Omental fat pad (tissue), 4 donors: ENCODE measurements around the gene MYO16. TPM values are rescaled to one million over a fixed set of nuclear protein-coding genes. Genes with fewer than 3 reads are reported as not detected.
"Not testable (repeated sequence)": the region's sequence is repeated elsewhere in the genome, so short reads cannot be mapped to it uniquely, and the experiment has no call there.

ENCODE experiments used
- ATAC-seq: fragments of 150-250 bp; one replicate; pipeline ENCODE4 v1.9.1; 2016; ENCODE audit warnings: mild to moderate bottlenecking, moderate library complexity; ENCODE audit not compliant: low FRiP score
- DNase-seq: peaks from one replicate; pipeline ENCODE4 v3.0.0-alpha.2; 2019; ENCODE audit warnings: low spot score
- CTCF ChIP-seq, 3 donors: fragments of 450-650 bp; IDR thresholded peaks; one replicate each; pipeline ENCODE4 v1.5.1; 2016 to 2017; ENCODE audit warnings: antibody characterized with exemption in 3 of 3, mild to moderate bottlenecking in 3 of 3, moderate library complexity in 2 of 3
- total RNA-seq, 4 donors: library from RNA; depleted of rRNA; stranded (reverse); fragments of >200 nt; gene quantifications; one replicate each; pipeline ENCODE4 v1.1.0, GENCODE V29; 2016

Gene MYO16
- total RNA-seq, 4 donors from 2014 or later: 0.48 to 1.9 (median 0.93) TPM; not detected in 1

- DNase-seq: no peak
- no peak for TF ChIP-seq CTCF (IDR thresholded peaks at IDR 0.05)
Measured at GRCh38 chr13:108987517-108987916, 358.1 kb downstream of the MYO16 start.

GRCh38 chr13:108987944-108988343 lies 358.5 kb downstream of the MYO16 start:
- no peak for TF ChIP-seq CTCF (IDR thresholded peaks at IDR 0.05)
- DNase-seq (no peak), ATAC-seq (no peak)

More at GRCh38 chr13:108987517-108987916, 358.1 kb downstream of the MYO16 start:
- no peak for ATAC-seq

DNA sequence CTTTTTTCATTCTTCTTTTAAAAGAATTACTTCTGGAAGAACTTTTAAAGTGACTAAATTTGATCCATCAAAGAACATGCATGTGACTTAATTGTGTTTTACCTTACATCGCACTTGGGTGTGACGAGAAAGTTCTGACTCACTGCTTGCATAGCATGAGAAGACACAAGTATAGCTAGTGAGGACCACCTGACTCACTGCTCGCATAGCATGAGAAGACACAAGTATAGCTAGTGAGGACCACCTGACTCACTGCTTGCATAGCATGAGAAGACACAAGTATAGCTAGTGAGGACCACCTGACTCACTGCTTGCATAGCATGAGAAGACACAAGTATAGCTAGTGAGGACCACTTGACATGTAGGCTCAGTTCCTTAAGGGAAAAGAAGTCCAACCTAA lies 362.0 kb downstream of the MYO16 start:
- not testable (repeated sequence) for ATAC-seq, DNase-seq

- DNase-seq (no peak), ATAC-seq (no peak)
- no peak for TF ChIP-seq CTCF (IDR thresholded peaks at IDR 0.05)
Measured at GRCh38 chr13:108993346-108993745, 363.9 kb downstream of the MYO16 start.

- no peak for ATAC-seq
- no peak for TF ChIP-seq CTCF (IDR thresholded peaks at IDR 0.05)
- DNase-seq: no peak
Measured at GRCh38 chr13:108996430-108996829, 367.0 kb downstream of the MYO16 start.

DNA sequence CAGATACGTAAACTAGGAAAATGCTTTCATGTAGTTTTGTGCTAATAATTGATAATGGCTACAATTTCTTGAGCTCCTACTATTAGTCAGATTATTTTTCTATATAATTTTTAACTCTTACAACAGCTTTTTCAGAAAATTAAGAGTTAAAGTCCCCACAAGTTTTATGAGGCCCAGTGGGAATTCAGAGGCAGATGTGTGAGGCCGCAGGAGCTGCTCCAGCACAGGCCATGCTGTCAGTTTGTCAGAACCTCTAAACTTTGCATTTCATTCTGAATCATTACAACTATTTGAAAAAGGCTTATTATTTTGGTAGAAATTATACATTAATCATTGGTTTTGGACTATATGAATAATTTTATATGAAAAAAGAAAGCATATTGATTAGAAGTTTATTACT lies 370.8 kb downstream of the MYO16 start:
- DNase-seq (no peak), ATAC-seq (no peak)
- no peak for TF ChIP-seq CTCF (IDR thresholded peaks at IDR 0.05)

DNA sequence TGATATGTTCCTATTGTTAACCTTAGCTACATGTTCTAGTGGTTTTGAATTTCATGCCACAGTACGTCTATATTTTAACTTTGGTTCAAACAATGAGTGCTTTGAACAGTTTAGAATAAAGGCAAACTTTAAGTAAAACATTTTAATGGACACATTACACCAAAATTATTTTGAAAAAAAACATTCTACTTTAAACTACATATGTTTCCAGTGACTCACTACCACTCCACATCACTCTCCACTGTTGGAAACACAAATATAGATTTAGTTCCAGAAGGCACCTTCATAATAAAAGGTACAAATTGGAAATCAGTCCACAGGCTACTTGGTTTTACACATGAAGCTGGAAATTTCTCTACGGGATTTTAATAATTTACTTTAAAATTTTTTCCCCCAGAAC lies 373.5 kb downstream of the MYO16 start:
- ATAC-seq (no peak), DNase-seq (no peak)
- TF ChIP-seq CTCF (IDR thresholded peaks at IDR 0.05): no peak

- ATAC-seq (no peak), DNase-seq (no peak)
- no peak for TF ChIP-seq CTCF (IDR thresholded peaks at IDR 0.05)
Measured at GRCh38 chr13:109007946-109008345, 378.5 kb downstream of the MYO16 start.
